GM19035 (cell line): ENCODE measurements around the gene PPOX.

Source experiments
- ATAC-seq: cut with Tn5 transposase; IDR thresholded peaks from one replicate; pipeline ENCODE4 v1.9.1; 2021; ENCODE audit not compliant: unreplicated experiment

PPOX gene

DNA sequence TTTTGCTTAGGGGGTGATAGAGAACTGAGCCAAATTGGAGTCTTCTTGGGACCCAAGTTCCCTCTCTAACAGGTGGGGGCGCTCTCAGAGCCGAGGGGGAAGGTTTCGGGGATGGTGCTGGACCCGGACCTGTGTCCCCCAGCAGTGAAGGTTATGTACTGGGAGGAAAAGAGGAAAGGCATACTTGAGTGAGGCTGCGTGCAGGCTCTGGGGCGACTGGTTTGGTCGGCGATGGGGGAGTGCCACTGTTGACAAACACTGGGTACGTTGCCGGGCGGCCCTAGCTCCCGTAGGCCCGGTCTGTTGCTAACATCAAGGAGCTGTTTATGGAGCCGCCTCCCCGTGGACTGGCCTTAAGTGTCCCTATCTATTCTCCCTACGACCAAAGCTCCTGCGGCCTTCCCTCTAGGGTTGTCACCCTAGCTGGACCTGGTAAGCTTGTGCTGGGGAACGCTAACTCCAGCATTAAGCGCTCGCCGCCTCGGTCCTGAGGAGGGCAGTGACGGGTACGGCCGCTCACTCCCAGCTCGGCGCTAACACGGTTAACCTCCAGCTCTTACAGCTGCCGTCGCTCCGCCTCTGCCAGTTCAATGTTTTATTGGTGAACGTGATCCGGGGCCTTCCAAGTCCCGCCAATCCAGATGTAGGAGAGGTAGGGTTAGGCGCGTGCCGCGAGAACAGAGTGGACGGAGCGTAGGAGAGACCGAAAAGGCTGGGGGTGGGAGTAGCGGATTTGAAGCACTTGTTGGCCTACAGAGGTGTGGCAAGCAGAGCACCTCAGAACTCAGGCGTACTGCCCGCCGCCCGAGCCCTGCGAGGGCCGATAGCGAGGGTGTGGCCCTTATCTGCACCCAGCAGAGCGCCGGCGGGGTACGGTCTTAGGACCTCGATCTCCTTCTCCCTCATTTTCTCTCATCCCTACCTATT, at the start of gene PPOX:
Gene PPOX, plus strand, starts transcription at position 685 of the 927 bp plus-strand sequence. CDS start 422 bp downstream, outside the sequence.
- ATAC-seq, result peak; percentile 96

- peak; percentile 76 for ATAC-seq
Observed at GRCh38 chr1:161117759-161118581, 48.3 kb upstream of the PPOX start, which contains the start of the genes NIT1 and PFDN2. TSS of gene NIT1 (plus strand) at chr1:161118105. CDS start at chr1:161118177, 72 bp downstream. TSS of gene PFDN2 (minus strand) at chr1:161118037. CDS start at chr1:161118026, 11 bp downstream.

DNA sequence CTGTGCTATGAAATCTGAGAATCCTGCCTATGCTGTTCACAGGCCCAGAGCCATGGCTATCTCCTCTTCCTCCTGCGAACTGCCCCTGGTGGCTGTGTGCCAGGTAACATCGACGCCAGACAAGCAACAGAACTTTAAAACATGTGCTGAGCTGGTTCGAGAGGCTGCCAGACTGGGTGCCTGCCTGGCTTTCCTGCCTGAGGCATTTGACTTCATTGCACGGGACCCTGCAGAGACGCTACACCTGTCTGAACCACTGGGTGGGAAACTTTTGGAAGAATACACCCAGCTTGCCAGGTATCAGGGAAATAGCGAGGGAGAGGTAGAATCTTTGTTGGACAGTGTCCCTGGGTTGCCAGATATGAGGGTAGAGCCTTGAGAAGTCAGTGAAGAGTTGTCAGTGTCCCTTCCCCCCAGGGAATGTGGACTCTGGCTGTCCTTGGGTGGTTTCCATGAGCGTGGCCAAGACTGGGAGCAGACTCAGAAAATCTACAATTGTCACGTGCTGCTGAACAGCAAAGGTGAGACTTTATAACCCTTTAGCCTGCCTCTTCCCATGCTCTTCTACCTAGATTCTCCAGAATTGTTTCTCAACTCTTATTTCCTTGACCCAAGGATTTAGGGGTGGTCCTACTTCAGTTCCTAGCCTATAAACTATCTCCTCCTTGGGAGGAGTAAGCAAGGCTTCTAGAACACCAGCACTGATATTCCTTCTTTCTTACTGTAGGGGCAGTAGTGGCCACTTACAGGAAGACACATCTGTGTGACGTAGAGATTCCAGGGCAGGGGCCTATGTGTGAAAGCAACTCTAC, 46.9 kb upstream of the PPOX start:
- peak; percentile 56 for ATAC-seq

DNA sequence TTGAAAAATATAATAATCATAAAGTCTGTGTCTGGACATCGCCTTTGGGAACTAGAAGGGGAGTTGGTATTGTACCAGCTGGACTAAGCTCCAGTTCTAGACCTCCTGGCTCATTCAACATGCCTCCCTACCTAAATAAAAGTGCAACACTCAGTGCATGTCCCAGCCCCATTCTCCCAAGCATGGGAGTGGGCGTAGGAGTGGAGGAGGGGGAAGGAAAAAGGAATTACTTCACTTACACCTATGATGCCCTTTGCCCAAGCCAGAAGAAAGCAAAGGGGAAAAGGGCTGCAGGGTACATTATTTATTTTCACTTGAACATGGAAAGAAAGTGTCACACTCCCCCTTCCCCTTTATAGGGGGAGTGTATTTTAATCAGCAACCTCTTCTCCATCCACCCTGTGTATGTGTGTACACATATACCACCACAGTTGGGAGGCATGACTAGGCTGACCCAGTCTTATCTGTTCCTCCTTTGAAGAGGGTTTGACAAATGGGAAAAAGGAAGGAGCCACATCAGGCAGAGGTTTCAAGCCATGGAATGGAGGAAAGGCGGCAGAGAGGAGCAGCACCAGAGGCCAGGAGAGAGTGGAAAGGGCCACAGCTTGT, 45.1 kb upstream of the PPOX start:
- no peak for ATAC-seq

GRCh38 chr1:161121834-161122233, 44.4 kb upstream of the PPOX start:
- no peak for ATAC-seq

- ATAC-seq, result no peak
Observed at GRCh38 chr1:161122967-161123366, 43.3 kb upstream of the PPOX start.

DNA sequence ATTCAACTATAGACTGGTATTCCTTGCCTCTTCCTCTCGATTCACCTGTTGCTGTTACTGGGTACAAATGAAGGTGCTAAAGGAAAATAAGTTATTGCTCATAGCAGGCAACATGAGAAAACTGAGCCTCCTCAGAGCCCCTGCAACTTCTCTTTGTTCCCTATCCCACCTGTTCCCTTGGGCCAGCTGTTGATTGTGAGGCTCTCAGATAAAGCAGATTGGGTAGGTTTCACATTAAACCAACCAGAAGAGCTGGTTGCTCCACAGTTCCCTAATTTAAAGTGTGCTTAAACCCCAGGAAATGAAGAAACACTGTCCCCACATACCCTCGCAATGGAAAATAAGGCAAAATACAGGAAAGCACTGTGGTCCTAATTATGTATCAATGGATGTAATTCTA, 38.6 kb upstream of the PPOX start:
- ATAC-seq, result no peak

GRCh38 chr1:161128591-161129420, 37.4 kb upstream of the PPOX start:
- ATAC-seq, result no peak

- no peak for ATAC-seq
Observed at GRCh38 chr1:161130266-161130665, 36.0 kb upstream of the PPOX start.

- no peak for ATAC-seq
Observed at GRCh38 chr1:161131523-161132409, 34.5 kb upstream of the PPOX start.

- peak; percentile 96 for ATAC-seq
Observed at GRCh38 chr1:161132410-161133219, 33.6 kb upstream of the PPOX start, which contains the start of gene DEDD. TSS of gene DEDD (minus strand) at chr1:161132667. CDS start at chr1:161124462, 8,205 bp downstream.

GRCh38 chr1:161133220-161133740, 32.9 kb upstream of the PPOX start:
- peak; percentile 5 for ATAC-seq

GRCh38 chr1:161137881-161138280, 28.3 kb upstream of the PPOX start:
- ATAC-seq, result no peak

- no peak for ATAC-seq
Observed at GRCh38 chr1:161138431-161138830, 27.8 kb upstream of the PPOX start.

- no peak for ATAC-seq
Observed at GRCh38 chr1:161139766-161140165, 26.5 kb upstream of the PPOX start.

GRCh38 chr1:161140755-161141400, 25.3 kb upstream of the PPOX start:
- no peak for ATAC-seq

- ATAC-seq, result no peak
Observed at GRCh38 chr1:161145832-161146231, 20.4 kb upstream of the PPOX start.
